Measurements from ENCODE around the gene TAB2. TPM values are rescaled to one million over a fixed set of nuclear protein-coding genes. Genes with fewer than 3 reads are reported as not detected.

Gene TAB2
- total and polyA plus RNA-seq, 2 of the 8 experiments (the other 6 are each of a cell fraction or from before 2014, with no cell fraction given) = 40.4 to 63.0 TPM

DNA sequence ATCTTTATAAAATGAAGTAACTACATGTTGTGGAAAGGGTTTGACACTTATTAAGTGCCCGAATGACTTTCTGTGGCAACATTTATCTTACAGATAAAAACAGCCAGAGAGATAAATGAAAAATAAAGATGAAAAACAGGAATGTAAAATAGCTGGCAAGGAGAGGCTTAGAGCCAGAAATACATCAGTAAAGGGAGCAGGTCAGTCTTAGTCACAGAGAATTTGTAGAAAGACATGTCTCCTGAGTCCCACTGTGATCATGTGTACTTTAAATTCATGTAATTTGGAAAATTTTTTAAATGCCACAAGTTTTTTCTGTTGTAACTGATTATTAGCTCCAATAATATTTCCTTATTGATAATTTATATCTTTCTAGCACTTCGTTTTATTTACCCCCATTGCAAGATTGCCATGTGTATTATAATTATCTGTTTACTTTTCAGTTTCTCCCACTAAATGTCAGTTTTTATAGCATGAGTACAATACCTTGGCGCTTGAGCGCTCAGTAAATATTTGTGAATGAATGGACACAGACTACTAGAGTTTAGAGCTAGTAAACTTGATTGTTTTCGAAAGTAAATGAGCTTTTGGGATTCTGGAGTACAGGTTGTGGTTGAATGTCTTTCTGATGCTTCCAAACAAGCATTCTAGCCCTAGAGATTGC lies 15.2 kb downstream of the TAB2 start (continued):
- TF ChIP-seq, protein P1, sequence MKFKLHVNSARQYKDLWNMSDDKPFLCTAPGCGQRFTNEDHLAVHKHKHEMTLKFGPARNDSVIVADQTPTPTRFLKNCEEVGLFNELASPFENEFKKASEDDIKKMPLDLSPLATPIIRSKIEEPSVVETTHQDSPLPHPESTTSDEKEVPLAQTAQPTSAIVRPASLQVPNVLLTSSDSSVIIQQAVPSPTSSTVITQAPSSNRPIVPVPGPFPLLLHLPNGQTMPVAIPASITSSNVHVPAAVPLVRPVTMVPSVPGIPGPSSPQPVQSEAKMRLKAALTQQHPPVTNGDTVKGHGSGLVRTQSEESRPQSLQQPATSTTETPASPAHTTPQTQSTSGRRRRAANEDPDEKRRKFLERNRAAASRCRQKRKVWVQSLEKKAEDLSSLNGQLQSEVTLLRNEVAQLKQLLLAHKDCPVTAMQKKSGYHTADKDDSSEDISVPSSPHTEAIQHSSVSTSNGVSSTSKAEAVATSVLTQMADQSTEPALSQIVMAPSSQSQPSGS (IDR thresholded peaks at IDR 0.05; ENCODE audit: low read length) = no peak
- TF ChIP-seq SAP30 (IDR thresholded peaks at IDR 0.05; ENCODE audit: insufficient read depth, insufficient replicate concordance, low read length) (no peak), RNF2 (IDR thresholded peaks at IDR 0.05; ENCODE audit: borderline replicate concordance, low read depth, low read length, missing control alignments, poor library complexity, severe bottlenecking) (no peak)
- TF ChIP-seq, protein P2, sequence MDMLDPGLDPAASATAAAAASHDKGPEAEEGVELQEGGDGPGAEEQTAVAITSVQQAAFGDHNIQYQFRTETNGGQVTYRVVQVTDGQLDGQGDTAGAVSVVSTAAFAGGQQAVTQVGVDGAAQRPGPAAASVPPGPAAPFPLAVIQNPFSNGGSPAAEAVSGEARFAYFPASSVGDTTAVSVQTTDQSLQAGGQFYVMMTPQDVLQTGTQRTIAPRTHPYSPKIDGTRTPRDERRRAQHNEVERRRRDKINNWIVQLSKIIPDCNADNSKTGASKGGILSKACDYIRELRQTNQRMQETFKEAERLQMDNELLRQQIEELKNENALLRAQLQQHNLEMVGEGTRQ (IDR thresholded peaks at IDR 0.05; ENCODE audit: low read length) = no peak
